ENCODE data around the gene DCK. TPM values are rescaled to one million over a fixed set of nuclear protein-coding genes. Genes with fewer than 3 reads are reported as not detected.

DCK gene
- polyA plus RNA-seq, 1 donor = 20.3 TPM

DNA sequence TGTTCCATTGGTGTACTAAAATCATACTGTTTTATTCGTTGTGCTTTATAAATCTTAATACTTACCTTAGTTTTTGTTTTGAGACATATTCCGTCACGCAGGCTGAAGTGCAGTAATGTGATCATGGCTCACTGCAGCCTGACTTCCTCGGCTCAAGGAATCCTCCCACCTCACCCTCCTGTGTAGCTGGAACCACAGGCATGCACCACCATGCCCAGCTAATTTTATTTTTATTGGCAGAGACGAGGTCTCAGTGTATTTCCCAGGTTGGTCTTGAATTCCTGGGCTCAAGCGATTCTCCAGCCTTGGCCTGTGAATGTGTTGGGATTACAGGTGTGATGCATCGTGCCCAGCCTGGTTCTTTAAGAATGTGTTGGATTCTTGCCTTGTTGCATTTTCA, 24.4 kb upstream of the DCK start:
- no peak for DNase-seq
- 92% methylated on average over 2 of the region's 7 CpGs for WGBS (ENCODE audit: insufficient coverage, low lambda C conversion rate)
- Histone ChIP-seq H3K27me3 (ENCODE audit: control insufficient read depth, insufficient read depth, low read length) (no peaks in the 10 kb centered on the region), H3K27ac (ENCODE audit: low read length) (no peak overlapping the region), H3K9me3 (ENCODE audit: control insufficient read depth, low read depth, low read length) (no peaks in the 10 kb centered on the region), H3K4me1 (ENCODE audit: control insufficient read depth, insufficient read depth, low read length) (no peaks in the 10 kb centered on the region), H3K4me3 (ENCODE audit: low read length) (no peak overlapping the region), H3K36me3 (ENCODE audit: control insufficient read depth, insufficient read depth, low read length) (peaks cover 10% of the 10 kb centered on the region)

DNA sequence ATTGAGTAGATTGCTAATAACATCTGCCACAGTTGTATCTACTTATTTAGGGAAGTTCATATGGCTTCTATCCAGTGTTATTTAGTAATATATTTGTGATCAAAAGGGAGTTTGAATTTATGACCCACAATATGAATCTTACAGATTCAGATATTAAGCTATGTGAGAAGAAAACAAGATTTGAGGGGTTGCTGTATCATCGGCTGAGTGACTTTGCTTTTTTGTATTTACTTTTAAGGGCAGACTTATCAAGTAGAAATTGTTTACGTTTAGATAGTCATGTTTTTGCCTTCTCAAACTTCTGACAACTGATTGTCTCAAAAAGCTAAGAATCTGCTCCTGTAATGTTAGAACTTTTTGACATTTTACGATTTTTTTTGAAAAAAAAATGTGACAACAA, 17.2 kb upstream of the DCK start:
- H3K27ac ChIP-seq (ENCODE audit: low read length) = no peak overlapping the region
- H3K27me3 ChIP-seq (ENCODE audit: control insufficient read depth, insufficient read depth, low read length) = no peaks in the 10 kb centered on the region
- no peak overlapping the region for H3K4me3 ChIP-seq (ENCODE audit: low read length)
- no peak for DNase-seq
- H3K36me3 ChIP-seq (ENCODE audit: control insufficient read depth, insufficient read depth, low read length) = peaks cover 19% of the 10 kb centered on the region
- H3K9me3 ChIP-seq (ENCODE audit: control insufficient read depth, low read depth, low read length) = no peaks in the 10 kb centered on the region
- H3K4me1 ChIP-seq (ENCODE audit: control insufficient read depth, insufficient read depth, low read length) = no peaks in the 10 kb centered on the region
- 100% methylated on average over 2 of the region's 3 CpGs for WGBS (ENCODE audit: insufficient coverage, low lambda C conversion rate)

DNA sequence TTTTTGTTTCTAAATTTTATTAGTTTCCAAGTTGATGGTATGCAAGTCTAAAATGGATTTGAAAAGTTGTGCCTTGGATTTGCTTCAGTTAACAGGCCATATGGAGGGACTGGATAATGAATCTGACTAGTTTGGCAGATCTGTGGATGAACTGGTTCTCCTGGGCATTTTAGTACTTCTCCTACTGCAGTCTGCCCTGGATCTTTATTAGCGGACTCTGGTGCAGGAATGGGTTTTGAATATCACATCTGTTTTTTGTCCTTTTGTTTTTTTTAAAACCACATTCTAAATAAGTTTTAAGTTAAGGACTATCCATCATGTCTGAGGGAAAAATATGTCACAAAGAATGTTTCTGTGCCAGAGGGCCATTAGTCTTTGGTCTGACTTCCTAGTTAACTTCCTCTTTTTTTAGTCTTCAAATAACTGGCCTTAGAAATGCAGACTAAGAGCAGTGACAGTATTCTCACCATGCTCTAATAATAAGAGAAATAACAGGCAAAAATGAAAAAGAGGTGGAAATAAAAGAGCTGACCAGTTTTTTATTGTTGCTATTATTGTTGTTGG, 13.9 kb upstream of the DCK start:
- H3K27ac ChIP-seq (ENCODE audit: low read length) = no peak overlapping the region
- WGBS (ENCODE audit: insufficient coverage, low lambda C conversion rate) = no CpG with 5 or more reads among the region's 1 CpG
- H3K9me3 ChIP-seq (ENCODE audit: control insufficient read depth, low read depth, low read length) = no peaks in the 10 kb centered on the region
- DNase-seq = no peak
- H3K4me3 ChIP-seq (ENCODE audit: low read length) = no peak overlapping the region
- H3K27me3 ChIP-seq (ENCODE audit: control insufficient read depth, insufficient read depth, low read length) = no peaks in the 10 kb centered on the region
- H3K4me1 ChIP-seq (ENCODE audit: control insufficient read depth, insufficient read depth, low read length) = no peaks in the 10 kb centered on the region
- peaks cover 14% of the 10 kb centered on the region for H3K36me3 ChIP-seq (ENCODE audit: control insufficient read depth, insufficient read depth, low read length)

DNA sequence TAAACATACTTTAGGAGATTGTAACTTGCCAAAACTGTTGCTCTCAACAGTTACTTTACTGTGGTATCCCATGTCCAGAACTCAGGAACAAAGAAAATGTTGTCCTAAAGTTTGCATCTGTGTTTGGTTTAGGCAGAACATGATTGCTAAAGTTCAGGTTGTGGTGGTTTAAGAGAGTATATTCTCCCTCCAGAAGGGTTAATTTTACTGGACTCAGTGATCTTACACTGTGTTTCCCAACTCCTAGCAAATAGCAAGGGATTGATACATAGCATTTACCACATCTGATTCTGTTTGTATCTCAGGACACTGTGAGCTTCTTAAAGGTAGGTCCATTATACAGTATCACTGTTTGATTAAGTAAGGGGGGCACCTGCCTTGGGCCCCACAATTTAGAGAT, 13.3 kb upstream of the DCK start:
- Histone ChIP-seq H3K27me3 (ENCODE audit: control insufficient read depth, insufficient read depth, low read length) (no peaks in the 10 kb centered on the region), H3K27ac (ENCODE audit: low read length) (no peak overlapping the region)

DNA sequence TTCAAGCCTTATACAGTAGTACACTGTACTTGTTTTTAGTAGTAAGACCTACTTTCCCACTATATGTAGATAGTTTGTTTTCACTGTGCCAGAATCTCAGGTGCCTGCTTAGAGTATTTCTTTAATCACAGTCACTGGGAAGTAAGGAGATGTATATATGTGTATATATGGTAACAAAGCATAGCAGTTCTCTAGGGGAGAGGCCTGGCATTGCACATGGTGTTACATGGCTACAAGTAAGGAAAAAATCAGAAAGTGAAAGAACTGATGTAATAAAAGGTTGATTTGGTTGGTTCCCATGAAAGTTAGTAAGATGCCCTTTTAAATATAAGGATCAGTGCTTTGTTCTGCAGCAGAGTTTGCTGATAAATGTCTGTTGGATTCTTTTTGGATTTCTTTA, 9.3 kb upstream of the DCK start:
- H3K4me3 ChIP-seq (ENCODE audit: low read length) = no peak overlapping the region

More for the DNA sequence above, 13.3 kb upstream of the DCK start:
- no peak for DNase-seq
- H3K4me1 ChIP-seq (ENCODE audit: control insufficient read depth, insufficient read depth, low read length) = no peaks in the 10 kb centered on the region
- no peak overlapping the region for H3K4me3 ChIP-seq (ENCODE audit: low read length)
- H3K9me3 ChIP-seq (ENCODE audit: control insufficient read depth, low read depth, low read length) = no peaks in the 10 kb centered on the region
- peaks cover 11% of the 10 kb centered on the region for H3K36me3 ChIP-seq (ENCODE audit: control insufficient read depth, insufficient read depth, low read length)

DNA sequence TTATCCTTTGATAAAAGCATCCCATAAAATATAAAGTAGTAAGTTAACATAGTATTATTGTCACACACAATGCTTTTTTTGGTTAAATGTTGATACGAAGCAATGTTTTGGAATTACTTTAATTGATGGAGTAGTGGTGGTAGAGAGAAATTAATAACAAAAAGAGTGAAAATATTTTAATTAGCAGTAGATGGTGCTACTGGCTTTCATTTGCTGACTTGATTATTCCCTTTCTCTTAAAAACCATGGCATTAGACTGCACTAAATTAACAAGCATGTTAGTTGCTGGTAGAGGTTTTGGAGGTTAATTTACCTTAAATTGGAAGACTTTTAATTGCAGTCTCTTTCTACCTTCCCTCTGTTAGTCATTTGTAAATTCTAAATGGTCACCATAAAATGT, 8.9 kb upstream of the DCK start:
- Histone ChIP-seq H3K9me3 (ENCODE audit: control insufficient read depth, low read depth, low read length) (no peaks in the 10 kb centered on the region), H3K4me1 (ENCODE audit: control insufficient read depth, insufficient read depth, low read length) (no peaks in the 10 kb centered on the region), H3K36me3 (ENCODE audit: control insufficient read depth, insufficient read depth, low read length) (peaks cover 3% of the 10 kb centered on the region), H3K27me3 (ENCODE audit: control insufficient read depth, insufficient read depth, low read length) (no peaks in the 10 kb centered on the region), H3K27ac (ENCODE audit: low read length) (no peak overlapping the region), H3K4me3 (ENCODE audit: low read length) (no peak overlapping the region)
- 100% methylated on average over 1 of the region's 1 CpG for WGBS (ENCODE audit: insufficient coverage, low lambda C conversion rate)
- no peak for DNase-seq

More for the DNA sequence above, 9.3 kb upstream of the DCK start:
- Histone ChIP-seq H3K9me3 (ENCODE audit: control insufficient read depth, low read depth, low read length) (no peaks in the 10 kb centered on the region), H3K4me1 (ENCODE audit: control insufficient read depth, insufficient read depth, low read length) (no peaks in the 10 kb centered on the region), H3K27ac (ENCODE audit: low read length) (no peak overlapping the region), H3K27me3 (ENCODE audit: control insufficient read depth, insufficient read depth, low read length) (no peaks in the 10 kb centered on the region), H3K36me3 (ENCODE audit: control insufficient read depth, insufficient read depth, low read length) (peaks cover 7% of the 10 kb centered on the region)
- no peak for DNase-seq

DNA sequence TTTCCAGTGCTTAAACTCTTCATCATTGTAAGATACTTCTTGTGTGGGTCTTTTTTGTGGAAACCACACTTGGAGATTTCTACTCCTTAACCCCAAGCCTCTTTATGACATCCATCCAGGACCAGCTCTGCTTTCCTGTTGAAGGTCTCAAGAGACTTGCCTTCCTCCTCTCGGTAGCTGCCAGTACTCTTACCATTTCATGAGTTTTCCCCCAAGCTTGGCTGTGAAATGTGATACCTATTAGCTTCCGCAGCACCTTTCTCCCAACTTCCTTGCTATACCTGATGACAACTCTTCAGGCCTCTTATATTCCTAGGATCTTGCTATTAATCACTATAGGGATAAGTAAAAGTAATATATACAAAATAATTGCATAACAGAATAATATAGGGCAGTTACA, 1.9 kb upstream of the DCK start:
- H3K27me3 ChIP-seq (ENCODE audit: control insufficient read depth, insufficient read depth, low read length) = no peaks in the 10 kb centered on the region
- DNase-seq = no peak
- H3K36me3 ChIP-seq (ENCODE audit: control insufficient read depth, insufficient read depth, low read length) = no peaks in the 10 kb centered on the region
- H3K9me3 ChIP-seq (ENCODE audit: control insufficient read depth, low read depth, low read length) = no peaks in the 10 kb centered on the region
- no peak overlapping the region for H3K27ac ChIP-seq (ENCODE audit: low read length)
- H3K4me1 ChIP-seq (ENCODE audit: control insufficient read depth, insufficient read depth, low read length) = peaks cover 6% of the 10 kb centered on the region
- H3K4me3 ChIP-seq (ENCODE audit: low read length) = no peak overlapping the region
- no CpG with 5 or more reads among the region's 2 CpGs for WGBS (ENCODE audit: insufficient coverage, low lambda C conversion rate)

DNA sequence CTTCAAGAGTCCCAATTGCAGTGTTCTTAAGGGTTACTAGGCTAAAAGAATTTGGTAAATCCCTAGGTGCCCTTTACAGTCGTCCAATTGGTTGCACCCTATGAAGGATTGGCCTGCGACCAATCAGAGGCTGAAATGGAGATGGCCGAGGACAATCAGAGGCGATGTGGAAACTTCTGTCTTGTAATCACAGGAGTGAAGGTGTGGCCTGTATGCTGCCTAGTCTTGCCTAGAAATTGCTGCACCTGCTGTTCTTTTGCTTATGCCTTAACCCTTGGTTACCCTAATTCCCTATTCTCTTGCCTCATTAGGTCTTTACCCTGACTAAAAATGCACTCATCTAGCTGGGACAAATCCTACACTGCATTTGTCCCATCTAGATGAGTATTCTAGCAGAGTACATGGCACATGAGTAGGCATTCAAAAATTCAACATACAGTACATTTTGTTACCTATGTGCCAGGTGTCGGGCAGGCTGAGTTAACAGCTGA, 1.0 kb upstream of the DCK start:
- Histone ChIP-seq H3K4me3 (ENCODE audit: low read length) (peak overlapping the region; percentile 98), H3K4me1 (ENCODE audit: control insufficient read depth, insufficient read depth, low read length) (peaks cover 6% of the 10 kb centered on the region), H3K27ac (ENCODE audit: low read length) (peak overlapping the region; percentile 94), H3K27me3 (ENCODE audit: control insufficient read depth, insufficient read depth, low read length) (no peaks in the 10 kb centered on the region), H3K36me3 (ENCODE audit: control insufficient read depth, insufficient read depth, low read length) (no peaks in the 10 kb centered on the region), H3K9me3 (ENCODE audit: control insufficient read depth, low read depth, low read length) (no peaks in the 10 kb centered on the region)
- DNase-seq = peak; percentile 43 to 69
- no CpG with 5 or more reads among the region's 5 CpGs for WGBS (ENCODE audit: insufficient coverage, low lambda C conversion rate)

DNA sequence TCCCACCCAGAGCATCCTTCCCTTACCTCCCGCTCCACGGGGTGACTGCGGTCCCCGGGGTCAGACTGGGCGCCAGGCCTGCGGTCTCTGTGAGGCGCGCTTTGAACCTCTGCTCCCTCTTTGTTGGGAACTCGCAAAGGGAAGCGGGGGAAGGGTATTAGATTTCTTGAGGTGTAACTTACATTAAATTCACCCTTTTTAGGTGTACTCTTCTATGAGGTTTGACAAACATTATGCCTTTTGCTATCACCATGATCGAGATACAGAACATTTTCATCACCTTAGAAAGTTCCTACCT, 569 bp downstream of the DCK start:
- H3K36me3 ChIP-seq (ENCODE audit: control insufficient read depth, insufficient read depth, low read length) = peaks cover 7% of the 10 kb centered on the region
- 0% methylated on average over 1 of the region's 11 CpGs for WGBS (ENCODE audit: insufficient coverage, low lambda C conversion rate)
- H3K9me3 ChIP-seq (ENCODE audit: control insufficient read depth, low read depth, low read length) = no peaks in the 10 kb centered on the region
- H3K4me3 ChIP-seq (ENCODE audit: low read length) = peak overlapping the region; percentile 98
- peaks cover 6% of the 10 kb centered on the region for H3K4me1 ChIP-seq (ENCODE audit: control insufficient read depth, insufficient read depth, low read length)
- H3K27me3 ChIP-seq (ENCODE audit: control insufficient read depth, insufficient read depth, low read length) = no peaks in the 10 kb centered on the region
- peak overlapping the region; percentile 94 for H3K27ac ChIP-seq (ENCODE audit: low read length)
- no peak for DNase-seq

DNA sequence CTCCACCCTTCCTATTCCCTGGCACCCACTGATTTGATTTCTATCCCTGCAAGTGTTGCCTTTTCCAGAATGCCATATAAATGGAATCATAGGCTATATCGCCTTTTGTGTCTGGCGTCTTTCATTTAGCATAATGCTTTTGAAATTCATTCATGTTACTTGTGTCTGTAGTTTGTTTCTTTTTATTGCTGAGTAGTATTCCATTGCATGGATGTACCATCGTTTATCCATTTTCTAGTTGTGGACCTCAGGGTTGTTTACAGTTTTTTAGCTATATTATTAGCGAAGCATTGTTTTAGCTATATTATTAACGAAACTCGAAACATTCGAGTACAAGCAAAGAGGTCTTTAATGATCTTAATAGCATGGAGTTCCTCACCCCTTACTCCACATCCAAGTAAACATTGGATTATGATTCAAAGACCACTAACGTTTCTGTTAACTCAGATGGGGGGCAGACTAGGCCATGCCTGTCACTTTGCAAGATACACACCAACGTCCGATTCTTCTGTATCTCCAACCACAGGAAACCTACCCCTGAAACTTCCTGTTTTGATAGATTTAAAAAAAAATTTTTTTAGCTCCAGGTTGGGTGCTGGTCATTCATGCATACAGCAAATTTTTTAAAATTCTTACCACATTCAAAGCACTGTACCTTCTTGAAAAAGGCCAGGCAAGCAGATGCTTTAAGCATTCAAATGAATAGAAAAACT, 1.1 kb downstream of the DCK start:
- Histone ChIP-seq H3K9me3 (ENCODE audit: control insufficient read depth, low read depth, low read length) (no peaks in the 10 kb centered on the region), H3K27ac (ENCODE audit: low read length) (no peak overlapping the region), H3K4me1 (ENCODE audit: control insufficient read depth, insufficient read depth, low read length) (peaks cover 6% of the 10 kb centered on the region), H3K36me3 (ENCODE audit: control insufficient read depth, insufficient read depth, low read length) (peaks cover 10% of the 10 kb centered on the region), H3K27me3 (ENCODE audit: control insufficient read depth, insufficient read depth, low read length) (no peaks in the 10 kb centered on the region), H3K4me3 (ENCODE audit: low read length) (peak overlapping the region; percentile 98)
- DNase-seq = no peak
- WGBS (ENCODE audit: insufficient coverage, low lambda C conversion rate) = 84% methylated on average over 4 of the region's 10 CpGs

DNA sequence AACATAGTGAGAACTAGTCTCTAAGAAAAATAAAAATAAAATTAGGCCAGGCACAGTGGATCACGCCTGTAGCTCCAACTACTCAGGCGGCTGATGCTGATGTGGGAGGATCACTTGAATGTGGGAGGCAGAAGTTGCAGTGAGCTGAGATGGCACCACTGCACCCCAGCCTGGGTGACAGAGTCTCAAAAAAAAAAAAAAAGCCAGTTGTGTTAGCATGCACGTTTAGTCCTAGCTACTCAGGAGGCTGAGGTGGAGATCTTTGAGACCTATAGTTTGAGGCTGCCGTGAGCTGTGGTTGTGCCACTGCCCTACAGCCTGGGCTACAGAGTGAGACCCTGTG, 2.5 kb downstream of the DCK start:
- no peak for DNase-seq
- no peak overlapping the region for H3K27ac ChIP-seq (ENCODE audit: low read length)
- WGBS (ENCODE audit: insufficient coverage, low lambda C conversion rate) = no CpG with 5 or more reads among the region's 4 CpGs

More for the DNA sequence above, 2.5 kb downstream of the DCK start:
- Histone ChIP-seq H3K27me3 (ENCODE audit: control insufficient read depth, insufficient read depth, low read length) (no peaks in the 10 kb centered on the region), H3K36me3 (ENCODE audit: control insufficient read depth, insufficient read depth, low read length) (peaks cover 10% of the 10 kb centered on the region), H3K9me3 (ENCODE audit: control insufficient read depth, low read depth, low read length) (no peaks in the 10 kb centered on the region), H3K4me3 (ENCODE audit: low read length) (no peak overlapping the region), H3K4me1 (ENCODE audit: control insufficient read depth, insufficient read depth, low read length) (peaks cover 6% of the 10 kb centered on the region)

All from large intestine (tissue), 3 donors.